GM23338 (cell line): ENCODE results near the gene ZER1. TPM values are rescaled to one million over a fixed set of nuclear protein-coding genes. Genes with fewer than 3 reads are reported as not detected.

Experiments
- ATAC-seq: fragments of 200-7000 bp; cut with Tn5 transposase; 3 replicates; pipeline ENCODE4 v1.9.1; 2020
- DNase-seq: peaks from one replicate; pipeline ENCODE4 v3.0.0-alpha.2; 2015; ENCODE audit warnings: low spot score
- H2AFZ ChIP-seq: fragments of 200-600 bp; sonication (generic); 2 replicates; pipeline ENCODE4 v1.8.0; 2016; ENCODE audit warnings: antibody characterized with exemption, mild to moderate bottlenecking, moderate library complexity
- H3F3A ChIP-seq: fragments of 200-600 bp; sonication (generic); replicated peaks from 2 replicates; pipeline ENCODE4 v1.8.0; 2017; ENCODE audit warnings: antibody characterized with exemption, mixed run types, low read depth
- H3K27ac ChIP-seq: fragments of 200-600 bp; sonication (generic); 2 replicates; pipeline ENCODE4 v1.6.1; 2016; ENCODE audit warnings: low read depth
- H3K27me3 ChIP-seq: fragments of 200-600 bp; sonication (generic); 2 replicates; pipeline ENCODE4 v1.8.0; 2016; ENCODE audit warnings: mild to moderate bottlenecking, mixed run types, moderate library complexity; ENCODE audit not compliant: insufficient read depth
- H3K36me3 ChIP-seq: fragments of 200-600 bp; sonication (generic); 2 replicates; pipeline ENCODE4 v1.8.0; 2016; ENCODE audit warnings: mild to moderate bottlenecking; ENCODE audit not compliant: insufficient read depth
- H3K4me1 ChIP-seq: fragments of 200-600 bp; sonication (generic); 2 replicates; pipeline ENCODE4 v1.8.0; 2016; ENCODE audit warnings: mild to moderate bottlenecking, moderate library complexity; ENCODE audit not compliant: insufficient read depth
- H3K4me2 ChIP-seq: fragments of 200-600 bp; sonication (generic); 2 replicates; pipeline ENCODE4 v1.7.1; 2017; ENCODE audit warnings: mixed run types
- H3K4me3 ChIP-seq: fragments of 200-600 bp; sonication (generic); 2 replicates; pipeline ENCODE4 v1.6.1; 2016; ENCODE audit warnings: mixed run types
- H3K79me2 ChIP-seq: fragments of 200-600 bp; sonication (generic); replicated peaks from 2 replicates; pipeline ENCODE4 v1.8.0; 2017; ENCODE audit warnings: mild to moderate bottlenecking; ENCODE audit not compliant: insufficient read depth
- H3K9me2 ChIP-seq: fragments of 200-600 bp; sonication (generic); 2 replicates; pipeline ENCODE4 v1.8.0; 2017; ENCODE audit not compliant: insufficient read depth
- H4K20me1 ChIP-seq: fragments of 200-600 bp; sonication (generic); replicated peaks from 2 replicates; pipeline ENCODE4 v1.8.0; 2017; ENCODE audit warnings: mild to moderate bottlenecking; ENCODE audit not compliant: insufficient read depth
- H3K27ac Mint-ChIP-seq: 2 replicates; pipeline ENCODE4 v1.8.0; 2020; ENCODE audit warnings: inconsistent platforms, mild to moderate bottlenecking, moderate library complexity, mixed read lengths
- H3K27me3 Mint-ChIP-seq: 3 replicates; pipeline ENCODE4 v1.8.0; 2022; ENCODE audit warnings: low read depth, mild to moderate bottlenecking, moderate library complexity, mixed read lengths, inconsistent platforms; ENCODE audit not compliant: insufficient read depth, poor library complexity
- H3K36me3 Mint-ChIP-seq: 3 replicates; pipeline ENCODE4 v1.8.0; 2021; ENCODE audit warnings: low read depth, mild to moderate bottlenecking, inconsistent platforms, moderate library complexity, mixed read lengths
- H3K4me1 Mint-ChIP-seq: 3 replicates; pipeline ENCODE4 v1.8.0; 2020; ENCODE audit warnings: mild to moderate bottlenecking, inconsistent platforms, mixed read lengths
- H3K4me3 Mint-ChIP-seq: 3 replicates; pipeline ENCODE4 v1.8.0; 2021; ENCODE audit warnings: moderate library complexity, mild to moderate bottlenecking, inconsistent platforms, mixed read lengths
- H3K9me3 Mint-ChIP-seq: 3 replicates; pipeline ENCODE4 v1.8.0; 2020; ENCODE audit warnings: moderate library complexity, mild to moderate bottlenecking, inconsistent platforms, mixed read lengths
- CREB1 ChIP-seq: fragments of 250-450 bp; sonication (Bioruptor Pico); IDR thresholded peaks from 2 replicates; pipeline ENCODE4 v1.5.0; 2020; ENCODE audit warnings: low read depth, mild to moderate bottlenecking, moderate library complexity
- EZH2 ChIP-seq: fragments of 200-600 bp; sonication (generic); IDR thresholded peaks from one replicate; pipeline ENCODE4 v1.8.0; 2017; ENCODE audit warnings: antibody characterized with exemption, mild to moderate bottlenecking, low read depth; ENCODE audit not compliant: unreplicated experiment
- JUNB ChIP-seq: IDR thresholded peaks from one replicate; pipeline ENCODE4 v1.6.1; 2016; ENCODE audit warnings: antibody characterized with exemption; ENCODE audit not compliant: unreplicated experiment
- NANOG ChIP-seq: IDR thresholded peaks from 2 replicates; pipeline ENCODE4 v1.6.1; 2016; ENCODE audit warnings: antibody characterized with exemption, borderline replicate concordance
- POLR2AphosphoS5 ChIP-seq: IDR thresholded peaks from 2 replicates; pipeline ENCODE4 v1.6.1; 2016; ENCODE audit warnings: antibody characterized with exemption, low read depth
- STAT1 ChIP-seq: IDR thresholded peaks from one replicate; pipeline ENCODE4 v1.6.1; 2016; ENCODE audit warnings: antibody characterized with exemption; ENCODE audit not compliant: unreplicated experiment
- ZNF114 ChIP-seq: fragments of 250-450 bp; sonication (Bioruptor Pico); IDR thresholded peaks from 2 replicates; pipeline ENCODE4 v1.5.0; 2020; ENCODE audit warnings: mild to moderate bottlenecking, moderate library complexity
- ZNF462 ChIP-seq: fragments of 250-450 bp; sonication (Bioruptor Pico); IDR thresholded peaks from 2 replicates; pipeline ENCODE4 v1.5.0; 2020; ENCODE audit warnings: mild to moderate bottlenecking, moderate library complexity
- polyA plus RNA-seq: library from polyadenylated mRNA; unstranded; fragments of >200 nt; fragmentation: Nextera tagmentation; extraction: Ambion mirVana; gene quantifications from 2 replicates; pipeline ENCODE4 v1.2.1, GENCODE V29; 2016
- total RNA-seq: library from RNA; depleted of rRNA; stranded (reverse); fragments of >200 nt; shearing (Covaris generic); gene quantifications from 2 replicates; pipeline ENCODE4 v1.2.3, GENCODE V29; 2014

ZER1 gene
- total and polyA plus RNA-seq, 2 experiments from 2014 or later, result 7.0 to 23.9 TPM

GRCh38 chr9:128723352-128723865, 48.3 kb downstream of the ZER1 start (continued):
- TF ChIP-seq ZNF462 (no peak), STAT1 (no peak), NANOG (no peak), JUNB (no peak), ZNF114 (no peak), POLR2AphosphoS5 (no peak), EZH2 (no peak), CREB1 (CRISPR knock-in tag) (no peak)

- Histone ChIP-seq H3K27me3 (no peaks in the 10 kb centered on the region), H3K4me2 (peak overlapping the region; percentile 97), H3K9me2 (no peaks in the 10 kb centered on the region), H2AFZ (no peak overlapping the region), H3F3A (no peaks in the 10 kb centered on the region; the same call in 1 of the 2 replicates), H4K20me1 (no peaks in the 10 kb centered on the region; the same call in 1 of the 2 replicates), H3K36me3 (no peaks in the 10 kb centered on the region), H3K79me2 (no peaks in the 10 kb centered on the region; the same call in 1 of the 2 replicates), H3K27ac (no peak overlapping the region), H3K4me1 (peaks cover 3% of the 10 kb centered on the region), H3K4me3 (peak overlapping the region; percentile 92)
- Mint-ChIP-seq H3K4me3 (peak overlapping the region; percentile 92), H3K36me3 (peaks cover 4% of the 10 kb centered on the region; the same call in 2 of the 3 replicates), H3K27ac (peak overlapping the region; percentile 64; the same call in 1 of the 2 replicates), H3K4me1 (peaks cover 18% of the 10 kb centered on the region), H3K27me3 (peaks cover 29% of the 10 kb centered on the region), H3K9me3 (no peaks in the 10 kb centered on the region; the same call in 2 of the 3 replicates)
- DNase-seq (no peak), ATAC-seq (no peak)
- TF ChIP-seq ZNF114, result no peak
Observed at GRCh38 chr9:128722380-128723351, 49.1 kb downstream of the ZER1 start.
